ENCODE data around the gene PPP1R12A.
A peak's percentile ranks its signal among the peaks of the same experiment; 100 is the strongest.
"Not testable (repeated sequence)": the region's sequence is repeated elsewhere in the genome, so short reads cannot be mapped to it uniquely, and the experiment has no call there.

The PPP1R12A gene

GRCh38 chr12:79944565-79944964 lies 9.7 kb upstream of the PPP1R12A start:
- Histone ChIP-seq H3K27ac (no peak overlapping the region), H3K27me3 (no peaks in the 10 kb centered on the region), H3K36me3 (no peaks in the 10 kb centered on the region), H3K4me1 (no peaks in the 10 kb centered on the region), H3K4me3 (no peak overlapping the region), H3K9me3 (no peaks in the 10 kb centered on the region)
- TF ChIP-seq, protein P1, sequence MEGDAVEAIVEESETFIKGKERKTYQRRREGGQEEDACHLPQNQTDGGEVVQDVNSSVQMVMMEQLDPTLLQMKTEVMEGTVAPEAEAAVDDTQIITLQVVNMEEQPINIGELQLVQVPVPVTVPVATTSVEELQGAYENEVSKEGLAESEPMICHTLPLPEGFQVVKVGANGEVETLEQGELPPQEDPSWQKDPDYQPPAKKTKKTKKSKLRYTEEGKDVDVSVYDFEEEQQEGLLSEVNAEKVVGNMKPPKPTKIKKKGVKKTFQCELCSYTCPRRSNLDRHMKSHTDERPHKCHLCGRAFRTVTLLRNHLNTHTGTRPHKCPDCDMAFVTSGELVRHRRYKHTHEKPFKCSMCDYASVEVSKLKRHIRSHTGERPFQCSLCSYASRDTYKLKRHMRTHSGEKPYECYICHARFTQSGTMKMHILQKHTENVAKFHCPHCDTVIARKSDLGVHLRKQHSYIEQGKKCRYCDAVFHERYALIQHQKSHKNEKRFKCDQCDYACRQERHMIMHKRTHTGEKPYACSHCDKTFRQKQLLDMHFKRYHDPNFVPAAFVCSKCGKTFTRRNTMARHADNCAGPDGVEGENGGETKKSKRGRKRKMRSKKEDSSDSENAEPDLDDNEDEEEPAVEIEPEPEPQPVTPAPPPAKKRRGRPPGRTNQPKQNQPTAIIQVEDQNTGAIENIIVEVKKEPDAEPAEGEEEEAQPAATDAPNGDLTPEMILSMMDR (IDR thresholded peaks at IDR 0.05): no peak
- DNase-seq: no peak
- intact Hi-C loops (cut with DNase I; ENCODE audit: low total_unique reads): no loop called here

DNA sequence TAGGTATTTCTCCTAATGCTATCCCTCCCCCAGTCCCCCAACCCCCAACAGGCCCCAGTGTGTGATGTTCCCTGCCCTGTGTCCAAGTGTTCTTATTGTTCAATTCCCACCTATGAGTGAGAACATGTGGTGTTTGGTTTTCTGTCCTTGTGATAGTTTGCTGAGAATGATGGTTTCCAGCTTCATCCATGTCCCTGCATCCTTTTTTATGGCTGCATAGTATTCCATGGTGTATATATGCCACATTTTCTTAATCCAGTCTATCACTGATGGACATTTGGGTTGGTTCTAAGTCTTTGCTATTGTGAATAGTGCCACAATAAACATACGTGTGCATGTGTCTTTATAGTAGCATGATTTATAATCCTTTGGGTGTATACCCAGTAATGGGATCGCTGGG lies 7.9 kb upstream of the PPP1R12A start:
- H3K4me3 ChIP-seq; H3K27ac ChIP-seq; intact Hi-C loops (cut with DNase I; ENCODE audit: low total_unique reads); DNase-seq; H3K4me1 ChIP-seq; H3K27me3 ChIP-seq; H3K9me3 ChIP-seq; H3K36me3 ChIP-seq: not testable (repeated sequence)

DNA sequence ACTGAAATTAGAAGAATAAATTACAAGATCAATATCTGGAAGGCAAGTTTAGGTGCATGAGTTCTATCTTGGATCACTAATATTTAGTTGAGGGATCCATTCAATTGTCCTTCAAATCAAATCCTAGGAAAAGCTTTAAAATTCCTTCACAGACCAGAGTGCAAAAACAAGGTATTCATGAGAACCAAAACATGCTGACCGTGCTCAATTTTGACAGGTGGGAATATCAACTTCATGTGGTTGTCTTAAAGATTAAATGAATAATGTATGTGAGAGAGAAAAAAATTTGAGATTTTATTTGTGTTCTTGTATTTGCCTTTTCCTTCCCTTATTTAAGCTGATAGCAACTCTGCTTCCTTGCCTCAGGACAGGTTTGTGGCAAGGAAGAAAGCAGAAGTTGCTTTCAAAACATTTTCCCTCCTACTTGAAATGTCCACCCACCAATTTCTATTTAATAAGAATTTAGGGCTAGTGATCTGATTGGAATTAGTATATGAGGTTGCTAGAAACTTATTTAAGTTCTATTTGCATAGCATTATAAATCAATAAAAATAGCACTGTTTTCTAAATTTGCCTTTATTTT lies 4.9 kb upstream of the PPP1R12A start:
- Histone ChIP-seq H3K36me3 (no peaks in the 10 kb centered on the region), H3K27me3 (no peaks in the 10 kb centered on the region), H3K9me3 (no peaks in the 10 kb centered on the region), H3K4me1 (peaks cover 0 to 23% (median 6%) of the 10 kb centered on the region in 4 donors), H3K4me3 (no peak overlapping the region), H3K27ac (no peak overlapping the region)
- DNase-seq: no peak
- TF ChIP-seq, protein P1 (IDR thresholded peaks at IDR 0.05): no peak
- intact Hi-C loops (cut with DNase I; ENCODE audit: low total_unique reads): loop anchor here (10.0 kb wide), 1 partner anchor 115 kb away; no protein-coding TSS in a partner anchor

DNA sequence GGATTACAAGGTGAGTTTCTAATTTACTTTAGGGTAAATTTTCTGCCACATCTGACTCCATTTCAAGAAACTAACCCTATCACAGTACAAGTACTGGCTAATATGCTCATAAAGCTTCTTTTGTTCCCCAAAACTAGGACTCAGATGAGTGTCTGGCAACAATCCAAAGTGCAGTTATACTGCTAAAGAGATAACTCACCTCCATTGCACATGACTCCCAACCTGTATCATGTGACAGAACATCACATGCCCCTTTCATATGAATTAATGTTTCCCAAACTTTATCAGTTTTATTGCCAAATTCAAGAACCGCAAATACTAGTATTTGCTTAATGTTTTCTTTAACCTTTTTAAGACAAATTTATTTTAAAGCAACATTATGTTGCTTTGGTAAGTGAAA lies 3.9 kb upstream of the PPP1R12A start:
- TF ChIP-seq, protein P1 (IDR thresholded peaks at IDR 0.05): no peak
- DNase-seq: no peak
- no peaks in the 10 kb centered on the region for H3K27me3 ChIP-seq
- H3K36me3 ChIP-seq: no peaks in the 10 kb centered on the region
- no peak overlapping the region for H3K4me3 ChIP-seq
- peak overlapping the region in 1 of 2 donors; percentile 12 for H3K27ac ChIP-seq
- intact Hi-C loops (cut with DNase I; ENCODE audit: low total_unique reads): loop anchor here (10.0 kb wide), 1 partner anchor 116 kb away; no protein-coding TSS in a partner anchor
- H3K9me3 ChIP-seq: no peaks in the 10 kb centered on the region
- peaks cover 0 to 23% (median 6%) of the 10 kb centered on the region in 4 donors for H3K4me1 ChIP-seq

GRCh38 chr12:79936670-79937069 lies 1.8 kb upstream of the PPP1R12A start:
- intact Hi-C loops (cut with DNase I; ENCODE audit: low total_unique reads): loop anchor here (10.0 kb wide), 1 partner anchor 118 kb away; no protein-coding TSS in a partner anchor
- Histone ChIP-seq H3K27me3 (no peaks in the 10 kb centered on the region), H3K4me3 (peak overlapping the region; percentile 70 to 88), H3K36me3 (no peaks in the 10 kb centered on the region), H3K4me1 (peaks cover 0 to 24% (median 6%) of the 10 kb centered on the region in 4 donors), H3K27ac (peak overlapping the region; percentile 98), H3K9me3 (no peaks in the 10 kb centered on the region)
- TF ChIP-seq, protein P1 (IDR thresholded peaks at IDR 0.05): no peak
- DNase-seq: no peak

- intact Hi-C loops (cut with DNase I; ENCODE audit: low total_unique reads): loop anchor here (10.0 kb wide), 1 partner anchor 119 kb away; no protein-coding TSS in a partner anchor
- H3K27ac ChIP-seq: peak overlapping the region; percentile 98
Measured at GRCh38 chr12:79935624-79936345, 888 bp upstream of the PPP1R12A start.

More at GRCh38 chr12:79935624-79936345, 888 bp upstream of the PPP1R12A start:
- H3K9me3 ChIP-seq: no peaks in the 10 kb centered on the region
- H3K27me3 ChIP-seq: no peaks in the 10 kb centered on the region
- TF ChIP-seq, protein P1 (IDR thresholded peaks at IDR 0.05): peak in 1 of 2 experiments; percentile 8
- H3K4me1 ChIP-seq: peaks cover 0 to 32% (median 6%) of the 10 kb centered on the region in 4 donors
- no peak for DNase-seq
- no peaks in the 10 kb centered on the region for H3K36me3 ChIP-seq
- H3K4me3 ChIP-seq: peak overlapping the region; percentile 70 to 88

Data from tibial artery (tissue), 4 donors.